ENCODE measurements around the gene HMGCS2.
"Not testable (repeated sequence)": the region's sequence is repeated elsewhere in the genome, so short reads cannot be mapped to it uniquely, and the experiment has no call there.

Gene HMGCS2

DNA sequence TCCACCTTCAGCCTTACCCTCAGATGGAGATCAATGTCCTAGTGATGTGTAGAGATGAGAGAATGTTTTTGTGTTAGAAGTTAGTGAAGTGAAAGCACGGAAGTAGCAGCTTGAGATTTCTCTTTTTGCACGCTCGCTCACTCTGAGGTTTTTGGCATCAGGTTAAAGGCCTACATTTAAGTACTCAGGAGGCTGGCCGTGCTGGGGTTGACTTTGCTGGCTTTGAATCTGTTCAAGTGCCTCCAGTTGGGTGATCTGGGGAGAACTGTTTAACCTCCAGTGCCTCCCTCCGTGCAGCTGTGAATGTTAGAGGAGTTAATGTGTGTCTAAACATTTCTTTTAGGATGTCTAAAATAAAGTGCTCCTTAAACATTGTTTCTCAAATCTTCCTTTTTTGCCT, 43.1 kb downstream of the HMGCS2 start:
- DNase-seq: peak in 1 of 2 experiments; percentile 10

DNA sequence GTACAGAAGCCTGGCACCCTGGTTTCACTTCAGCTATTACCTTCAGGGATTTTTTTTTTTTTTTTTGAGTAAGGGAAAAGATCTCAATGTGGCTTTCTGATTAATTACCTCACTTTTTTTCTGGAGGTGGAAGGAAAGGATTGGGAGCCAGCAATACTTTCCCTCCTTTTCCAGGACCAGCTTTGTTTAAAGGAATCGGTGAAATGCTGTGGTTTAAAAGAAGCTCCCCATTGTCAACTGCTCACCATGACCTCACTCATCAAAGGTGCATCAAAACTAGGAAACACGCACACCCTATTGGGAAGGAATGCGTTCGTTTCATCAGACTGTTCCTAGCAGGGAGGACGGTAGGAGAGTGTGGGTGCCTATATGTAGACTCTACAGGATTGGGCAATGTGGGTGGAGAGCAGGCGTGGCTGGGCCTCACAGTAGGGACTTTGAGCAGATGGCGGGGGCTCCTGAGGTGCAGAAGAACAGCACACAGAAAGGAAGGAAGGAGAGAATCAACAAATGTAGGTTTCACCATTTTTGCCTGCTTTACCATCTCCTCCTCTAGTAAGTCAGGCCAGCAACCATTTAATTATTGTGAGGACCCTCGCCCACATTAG, 44.0 kb downstream of the HMGCS2 start:
- peak in 1 of 2 experiments; percentile 1 for DNase-seq

DNA sequence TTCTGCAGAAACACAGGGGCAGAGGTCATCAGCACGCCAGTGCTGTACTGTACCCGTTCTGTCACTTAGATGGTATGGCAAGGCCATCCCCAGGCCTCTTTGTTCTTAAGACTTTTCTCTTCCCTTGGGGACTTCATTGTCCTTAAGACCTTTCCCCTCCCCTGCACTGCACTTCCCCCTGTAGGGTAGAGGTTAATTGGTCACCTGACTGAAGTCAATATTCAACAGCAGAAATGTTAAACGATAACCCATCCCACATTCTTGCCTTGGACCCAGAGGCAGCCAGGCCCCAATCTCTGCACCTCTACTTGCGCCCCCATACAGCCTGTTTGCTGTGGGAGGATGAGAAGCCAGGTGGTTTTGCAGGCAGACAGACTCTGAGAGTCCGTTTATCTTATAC, 46.8 kb downstream of the HMGCS2 start:
- no peak for DNase-seq

DNA sequence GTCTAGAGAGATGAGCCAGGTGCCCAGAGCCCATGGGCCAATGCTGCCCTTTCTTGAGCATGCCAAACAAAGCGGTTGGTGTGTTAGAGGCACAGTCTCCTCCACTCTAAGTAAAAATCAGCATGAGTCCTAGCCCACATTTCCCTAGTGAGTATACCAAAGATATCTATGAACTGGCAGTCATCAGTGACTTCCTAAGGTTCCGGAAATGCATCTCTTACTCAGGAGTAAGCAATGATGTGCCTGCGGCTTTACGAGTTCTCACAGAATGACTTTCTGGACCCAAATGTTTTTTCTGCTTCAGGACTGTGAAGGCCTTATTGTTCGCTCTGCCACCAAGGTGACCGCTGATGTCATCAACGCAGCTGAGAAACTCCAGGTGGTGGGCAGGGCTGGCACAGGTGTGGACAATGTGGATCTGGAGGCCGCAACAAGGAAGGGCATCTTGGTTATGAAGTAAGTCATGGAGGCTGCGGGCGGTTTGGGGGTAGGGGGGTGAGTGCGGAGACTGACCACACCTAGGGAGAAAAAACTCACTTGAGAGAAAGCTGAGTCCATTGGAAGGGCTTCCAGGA, 47.8 kb downstream of the HMGCS2 start:
- DNase-seq: no peak

DNA sequence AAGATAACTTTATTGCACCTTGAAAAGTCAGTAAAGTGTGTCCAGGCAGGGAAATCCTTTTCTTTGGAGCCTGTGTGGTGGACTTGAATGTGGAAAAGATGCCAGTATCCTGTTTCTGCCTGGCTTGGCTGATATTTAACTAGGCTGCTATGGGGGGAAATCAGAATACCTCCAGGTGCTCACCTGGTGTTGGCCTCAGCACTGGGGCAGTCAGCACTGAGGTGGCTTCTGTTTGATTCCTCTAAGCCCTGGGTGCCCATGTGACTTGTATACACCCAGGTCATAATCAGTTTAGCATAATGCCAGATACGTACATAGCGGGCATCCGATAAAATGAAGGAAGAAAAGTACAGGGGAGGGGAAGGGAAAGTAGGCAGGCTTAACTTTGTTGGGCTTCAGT, 49.7 kb downstream of the HMGCS2 start:
- no peak for DNase-seq

DNA sequence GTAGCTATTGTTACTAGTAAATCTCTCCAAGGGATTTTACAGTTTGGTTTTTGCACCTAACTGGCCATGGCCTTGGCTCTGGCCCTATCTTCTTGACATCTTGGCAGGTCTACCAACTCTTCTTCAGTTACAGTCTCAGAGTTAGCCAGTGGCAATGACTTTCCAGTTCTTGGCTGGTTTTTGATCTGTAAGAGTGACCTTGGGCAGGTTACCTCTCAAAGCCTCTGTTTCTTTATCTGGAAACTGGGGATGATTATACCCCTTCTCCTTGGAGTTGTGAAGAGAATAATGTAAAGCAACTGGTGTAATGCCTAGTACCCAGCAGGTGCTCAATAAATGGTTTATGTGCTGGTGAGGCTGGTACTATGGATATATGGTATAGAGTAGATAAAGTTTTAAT, 50.3 kb downstream of the HMGCS2 start:
- no peak for DNase-seq

DNA sequence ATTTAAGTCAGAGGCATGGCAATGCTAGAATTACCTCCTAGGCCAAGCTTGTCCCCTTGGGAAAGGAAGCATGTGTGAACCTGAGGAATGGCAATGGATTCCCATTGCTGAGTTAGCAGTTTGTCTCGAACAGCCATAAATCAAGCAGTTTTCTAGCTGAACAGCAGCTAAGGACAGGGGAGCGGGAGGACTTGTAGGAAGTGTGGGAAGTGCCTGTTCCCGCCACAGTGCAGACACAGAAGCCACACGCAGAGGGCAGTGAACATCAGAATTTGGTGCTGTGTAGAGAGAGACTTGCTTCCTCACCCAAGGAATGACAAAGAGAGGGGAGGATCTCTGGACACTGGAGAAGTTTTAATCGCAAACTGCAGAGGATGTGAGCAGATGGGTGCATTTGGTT, 53.2 kb downstream of the HMGCS2 start:
- no peak for DNase-seq

DNA sequence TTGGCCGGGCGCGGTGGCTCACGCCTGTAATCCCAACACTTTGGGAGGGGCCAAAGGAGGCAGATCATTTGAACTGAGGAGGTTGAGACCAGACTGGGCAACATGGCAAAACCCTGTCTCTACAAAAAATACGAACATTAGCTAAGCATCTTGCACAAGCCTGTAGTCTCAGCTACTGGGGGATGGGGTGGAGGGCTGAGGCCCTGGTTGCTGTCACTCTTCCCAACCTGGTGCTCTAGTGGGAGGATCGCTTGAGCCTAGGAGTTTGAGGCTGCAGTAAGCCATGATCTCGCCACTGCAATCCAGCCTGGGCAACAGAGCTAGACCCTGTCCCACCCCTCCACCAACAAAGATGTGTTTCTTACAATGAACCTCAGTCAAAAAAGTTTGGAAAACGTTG, 54.1 kb downstream of the HMGCS2 start:
- no peak for DNase-seq

DNA sequence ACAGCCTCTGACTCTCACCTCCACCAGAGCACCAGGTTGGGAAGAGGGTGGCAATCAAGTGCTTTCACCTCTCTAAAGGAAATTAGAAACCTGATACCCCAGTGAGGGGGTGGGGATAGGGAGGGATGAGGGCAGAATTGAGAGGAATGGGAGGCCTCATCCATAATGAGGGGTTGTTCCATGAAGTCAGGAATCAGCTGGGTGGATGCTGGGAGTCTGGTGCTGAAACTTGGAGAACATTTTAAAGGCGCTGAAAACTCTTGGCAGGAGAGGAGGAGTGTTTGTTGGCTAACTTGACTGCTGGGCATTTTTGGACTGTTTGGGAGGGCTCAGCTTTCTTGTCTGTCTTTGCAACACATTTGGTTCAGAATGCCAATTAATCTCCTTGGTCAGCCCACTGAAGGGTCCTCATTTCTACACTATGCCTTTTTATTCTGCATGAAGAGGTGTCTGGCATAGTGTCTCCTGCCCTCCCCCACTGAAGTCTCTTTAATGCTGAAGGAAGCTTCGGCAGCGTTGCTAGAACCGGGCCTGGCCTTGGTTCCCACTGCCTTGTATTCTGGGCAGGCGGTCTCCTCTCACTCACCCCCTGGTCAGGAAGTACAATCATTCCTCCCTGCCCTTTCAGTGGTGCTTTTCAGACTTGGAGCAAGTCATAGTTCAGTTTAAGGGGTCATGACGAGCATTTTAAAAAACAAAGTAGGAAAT, 54.8 kb downstream of the HMGCS2 start:
- no peak for DNase-seq

DNA sequence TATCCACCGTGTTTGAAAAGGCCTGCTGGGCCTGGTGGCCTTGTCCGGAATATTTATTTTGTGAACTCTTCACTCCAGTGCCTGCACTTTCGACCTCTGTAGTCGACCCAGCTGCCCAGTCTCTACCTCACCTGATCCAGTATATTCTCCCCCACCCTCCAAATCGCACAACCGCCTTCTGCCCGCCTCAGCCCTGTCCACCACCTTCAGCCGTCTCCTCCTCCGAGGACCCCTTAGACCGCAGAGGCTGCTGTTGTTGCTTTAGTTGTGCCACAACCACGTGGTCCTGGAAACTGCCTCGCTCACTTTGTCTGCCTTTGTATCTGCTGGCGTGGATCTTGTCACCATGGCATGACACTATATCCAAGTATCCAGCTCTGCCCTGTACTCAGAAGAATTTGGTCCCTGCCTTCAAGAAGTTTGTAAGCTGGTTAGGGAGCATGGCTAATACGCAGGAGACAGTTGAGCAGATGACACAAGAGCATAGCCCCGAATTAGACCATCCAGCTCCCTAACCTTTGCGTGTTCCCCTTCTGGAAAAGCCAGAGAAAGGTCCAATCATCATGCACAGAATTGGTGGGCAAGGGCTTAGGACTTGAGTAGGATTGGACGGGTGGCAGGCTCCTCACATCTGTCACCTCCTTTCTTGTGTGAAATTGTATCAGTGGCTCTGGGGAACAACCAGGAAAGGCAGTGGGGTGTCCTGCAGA, 55.5 kb downstream of the HMGCS2 start:
- no peak for DNase-seq

DNA sequence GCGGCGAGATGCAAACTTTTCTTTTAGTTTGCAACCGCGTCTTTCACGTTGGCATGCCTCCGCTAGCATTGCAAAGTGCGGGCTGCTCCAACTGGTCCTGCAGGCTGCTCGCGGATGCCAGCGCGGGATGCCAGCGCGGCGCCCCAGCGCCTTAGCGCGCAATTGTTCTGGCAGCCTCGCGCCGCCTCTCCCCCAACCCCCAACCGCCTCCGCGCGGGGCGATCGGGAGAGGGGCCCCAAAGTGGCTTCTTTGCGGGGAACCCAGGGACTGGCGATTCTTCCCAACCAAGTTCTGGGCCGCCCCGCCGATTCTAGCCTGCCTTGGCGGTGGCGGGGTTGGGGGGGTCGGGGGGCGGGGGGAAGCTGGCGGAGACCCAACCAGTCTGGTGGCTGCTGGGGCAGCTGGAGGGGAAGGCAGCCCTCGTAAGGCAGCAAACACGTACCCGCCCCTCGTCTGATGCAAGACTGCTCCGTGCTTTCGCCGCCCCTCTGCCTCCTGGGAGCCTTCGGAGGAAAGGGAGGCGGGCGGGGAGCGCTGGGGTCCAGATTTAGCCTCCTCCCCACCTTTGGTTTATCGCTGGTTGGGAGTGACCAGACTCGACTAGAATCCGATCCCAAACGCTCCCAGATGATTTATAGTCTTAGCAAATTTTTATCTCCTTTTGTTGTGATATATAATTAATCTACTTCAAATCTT, 56.2 kb downstream of the HMGCS2 start:
- peak; percentile 64 to 73 for DNase-seq

DNA sequence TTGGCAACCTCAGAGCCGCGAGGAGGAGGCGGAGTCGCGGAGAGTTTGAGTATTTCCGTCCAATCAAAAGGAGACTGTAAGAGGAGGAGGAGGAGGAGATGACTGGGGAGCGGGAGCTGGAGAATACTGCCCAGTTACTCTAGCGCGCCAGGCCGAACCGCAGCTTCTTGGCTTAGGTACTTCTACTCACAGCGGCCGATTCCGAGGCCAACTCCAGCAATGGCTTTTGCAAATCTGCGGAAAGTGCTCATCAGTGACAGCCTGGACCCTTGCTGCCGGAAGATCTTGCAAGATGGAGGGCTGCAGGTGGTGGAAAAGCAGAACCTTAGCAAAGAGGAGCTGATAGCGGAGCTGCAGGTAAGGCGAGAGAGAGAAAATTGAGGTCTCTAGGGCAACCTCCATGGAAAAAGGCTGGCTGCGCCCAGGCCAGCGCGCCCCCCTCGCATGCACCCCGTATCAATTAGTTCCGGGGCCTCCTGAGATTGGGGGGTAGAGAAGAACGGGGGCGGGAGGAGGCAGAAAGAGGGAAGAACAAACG, 56.8 kb downstream of the HMGCS2 start, which contains the start of gene PHGDH:
Gene PHGDH, plus strand, starts transcription at position 131 of the 538 bp plus-strand sequence. Its CDS starts 89 bp downstream, at position 220.
- DNase-seq: peak; percentile 71 to 79

DNA sequence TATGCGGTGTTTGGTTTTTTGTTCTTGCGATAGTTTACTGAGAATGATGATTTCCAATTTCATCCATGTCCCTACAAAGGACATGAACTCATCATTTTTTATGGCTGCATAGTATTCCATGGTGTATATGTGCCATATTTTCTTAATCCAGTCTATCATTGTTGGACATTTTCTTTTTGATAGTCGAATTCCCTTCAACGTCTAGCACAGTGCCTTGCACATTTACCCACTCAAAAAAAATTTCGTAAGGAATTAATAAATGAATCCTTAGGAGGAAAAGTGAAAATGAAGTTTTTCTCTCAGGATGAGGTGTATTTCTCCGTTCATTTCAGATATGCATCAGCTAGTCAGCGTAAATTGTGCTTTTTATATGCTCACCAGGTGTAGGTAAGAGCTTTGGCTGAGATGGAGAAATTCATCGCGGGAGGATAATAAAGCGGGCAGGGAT, 57.3 kb downstream of the HMGCS2 start:
- not testable (repeated sequence) for DNase-seq

DNA sequence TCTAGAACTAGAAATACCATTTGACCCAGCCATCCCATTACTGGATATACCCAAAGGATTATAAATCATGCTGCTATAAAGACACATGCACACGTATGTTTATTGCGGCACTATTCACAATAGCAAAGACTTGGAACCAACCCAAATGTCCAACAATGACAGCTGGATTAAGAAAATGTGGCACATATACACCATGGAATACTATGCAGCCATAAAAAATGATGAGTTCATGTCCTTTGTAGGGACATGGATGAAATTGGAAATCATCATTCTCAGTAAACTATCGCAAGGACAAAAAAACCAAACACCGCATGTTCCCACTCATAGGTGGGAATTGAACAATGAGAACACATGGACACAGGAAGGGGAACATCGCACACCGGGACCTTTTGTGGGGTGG, 62.1 kb downstream of the HMGCS2 start:
- DNase-seq: not testable (repeated sequence)

DNA sequence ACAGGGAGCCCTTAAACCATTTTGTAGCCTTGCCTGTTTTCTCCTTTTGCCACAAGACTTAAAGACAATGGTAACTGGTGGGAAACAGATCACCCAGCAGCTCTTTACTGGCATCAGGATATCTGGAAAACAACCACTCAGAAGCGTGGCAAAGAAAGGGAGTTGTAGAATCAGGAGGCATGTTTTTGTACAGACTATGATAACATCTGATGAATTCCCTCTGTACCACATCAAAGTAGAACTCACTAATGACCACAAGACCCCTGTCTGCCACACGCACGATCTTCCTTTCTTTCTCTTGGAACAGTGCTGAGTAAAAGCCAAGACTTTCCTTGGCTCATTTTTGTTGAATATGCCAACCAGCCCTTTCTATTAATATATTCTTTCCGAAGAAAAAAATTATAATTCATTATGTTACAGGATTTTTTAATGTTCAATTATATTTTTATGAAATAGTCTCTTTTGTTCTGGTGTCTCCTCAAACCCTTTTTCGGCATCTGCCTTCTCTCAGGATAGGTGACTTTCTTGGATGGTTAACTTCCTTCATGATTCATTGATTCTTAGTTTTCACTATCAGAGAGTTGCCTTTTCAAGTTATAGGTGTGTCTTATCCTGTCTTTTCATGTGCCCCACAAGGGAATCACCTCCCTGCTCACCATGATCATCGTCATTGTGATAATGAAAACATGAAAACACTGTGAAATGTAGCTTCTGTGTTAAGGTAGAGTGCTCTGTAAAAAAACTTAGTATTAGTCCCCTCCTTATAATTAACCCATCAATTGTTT, 64.8 kb downstream of the HMGCS2 start:
- DNase-seq: no peak

DNA sequence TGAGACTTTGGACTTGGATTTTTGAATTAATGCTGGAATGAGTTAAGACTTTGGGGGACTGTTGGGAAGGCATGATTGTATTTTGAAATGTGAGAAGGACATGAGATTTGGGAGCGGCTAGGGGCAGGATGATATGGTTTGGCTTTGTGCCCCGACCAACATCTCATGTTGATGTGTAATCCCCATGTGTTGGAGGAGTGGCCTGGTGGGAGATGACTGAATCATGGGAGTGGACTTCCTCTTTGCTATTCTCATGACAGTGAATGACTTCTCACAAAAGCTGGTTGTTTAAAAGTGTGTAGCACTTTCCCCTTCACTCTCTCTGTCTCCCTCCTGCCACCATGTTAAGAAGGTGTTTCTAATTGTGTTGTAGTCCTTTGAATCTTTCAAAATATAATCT, 66.3 kb downstream of the HMGCS2 start:
- no peak for DNase-seq

DNA sequence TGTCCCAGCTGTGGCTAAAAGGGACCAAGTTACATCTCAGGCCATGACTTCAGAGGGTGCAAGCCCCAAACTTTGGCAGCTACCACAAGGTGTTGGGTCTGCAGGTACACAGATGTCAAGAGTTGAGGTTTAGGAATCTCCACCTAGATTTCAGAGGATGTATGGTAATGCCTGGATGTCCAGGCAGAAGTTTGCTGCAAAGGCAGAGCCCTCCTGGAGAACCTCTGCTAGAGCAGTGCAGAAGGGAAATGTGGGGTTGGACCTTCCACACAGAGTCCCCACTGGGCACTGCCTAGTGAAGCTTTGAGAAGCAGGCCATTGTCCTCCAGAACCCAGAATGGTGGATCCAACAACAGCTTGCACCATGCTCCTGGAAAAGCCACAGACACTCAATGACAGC, 67.0 kb downstream of the HMGCS2 start:
- DNase-seq: no peak

DNA sequence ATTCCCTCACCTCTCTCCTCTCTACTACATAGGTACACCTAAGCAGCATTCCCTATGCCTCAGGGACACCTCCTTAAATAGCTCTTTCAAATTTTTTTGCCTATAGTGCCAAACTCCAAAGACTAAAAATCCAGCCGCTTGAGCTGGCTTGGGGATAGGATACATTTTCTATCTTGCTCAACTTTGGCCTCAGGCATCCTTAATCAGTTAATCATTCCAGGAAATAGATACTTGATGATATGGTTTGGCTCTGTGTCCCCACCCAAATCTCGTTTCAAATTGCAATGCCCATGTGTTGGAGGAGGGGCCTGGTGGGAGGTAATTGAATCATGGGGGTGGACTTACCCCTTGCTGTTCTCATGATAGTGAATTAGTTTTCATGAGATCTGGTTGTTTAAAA, 68.4 kb downstream of the HMGCS2 start:
- DNase-seq: no peak

Measured in activated T-cell treated with anti-CD3 and anti-CD28 coated beads, Interleukin-2, amount 50 U/mL, for 48 hours (primary cell).